ENCODE measurements around the gene FAM135A.
"Not testable (repeated sequence)": the region's sequence is repeated elsewhere in the genome, so short reads cannot be mapped to it uniquely, and the experiment has no call there.

The FAM135A gene

GRCh38 chr6:70470016-70470415 lies 56.7 kb downstream of the FAM135A start:
- Histone ChIP-seq H3K27ac (ENCODE audit: extremely low read depth, low read depth, low read length) (no peak overlapping the region), H3K4me3 (ENCODE audit: low read depth, low read length) (no peak overlapping the region), H3K9me3 (ENCODE audit: control insufficient read depth, insufficient read depth, low read depth, low read length) (no peaks in the 10 kb centered on the region), H3K4me1 (ENCODE audit: control insufficient read depth, insufficient read depth, low read length) (no peaks in the 10 kb centered on the region), H3K36me3 (ENCODE audit: control insufficient read depth in 2 of 2, insufficient read depth in 1 of 2, low read length in 2 of 2) (peaks cover 0 to 23% of the 10 kb centered on the region in 2 experiments; a peak in 2 of 3 replicates)
- CTCF ChIA-PET = interaction anchor here (0.7 to 1.8 kb wide), 2 partner anchors 160 to 193 kb away, joined by 3 to 4 read pairs; no protein-coding TSS in a partner anchor
- TF ChIP-seq ZNF18 (tag by site-specific recombination; IDR thresholded peaks at IDR 0.05) = no peak
- no peak for TF ChIP-seq ZNF555 (tag by site-specific recombination; conservative IDR thresholded peaks at IDR 0.05)
- TF ChIP-seq ZFP37 (tag by site-specific recombination; IDR thresholded peaks at IDR 0.05) = no peak
- TF ChIP-seq TCF7L2 (IDR thresholded peaks at IDR 0.05; ENCODE audit: borderline replicate concordance, low read depth, low read length) = no peak
- no peak for TF ChIP-seq ZNF585B (tag by site-specific recombination; IDR thresholded peaks at IDR 0.05)
- no peak for TF ChIP-seq ZBTB48 (tag by site-specific recombination; IDR thresholded peaks at IDR 0.05)
- TF ChIP-seq ZNF239 (tag by site-specific recombination; IDR thresholded peaks at IDR 0.05) = no peak
- TF ChIP-seq ZNF571 (tag by site-specific recombination; IDR thresholded peaks at IDR 0.05) = no peak
- no peak for TF ChIP-seq MZF1 (tag by site-specific recombination; IDR thresholded peaks at IDR 0.05; ENCODE audit: borderline replicate concordance)
- no peak for TF ChIP-seq ZNF112 (tag by site-specific recombination; IDR thresholded peaks at IDR 0.05)
- TF ChIP-seq ZNF76 (tag by site-specific recombination; IDR thresholded peaks at IDR 0.05; ENCODE audit: borderline replicate concordance, low read depth) = no peak
- no peak for TF ChIP-seq ZNF664 (tag by site-specific recombination; IDR thresholded peaks at IDR 0.05)
- no peak for TF ChIP-seq SALL2 (tag by site-specific recombination; IDR thresholded peaks at IDR 0.05; ENCODE audit: borderline replicate concordance)
- no peak for TF ChIP-seq ZNF544 (tag by site-specific recombination; IDR thresholded peaks at IDR 0.05)
- TF ChIP-seq ZNF398 (tag by site-specific recombination; IDR thresholded peaks at IDR 0.05) = no peak
- no peak for TF ChIP-seq HOXD13 (CRISPR knock-in tag; IDR thresholded peaks at IDR 0.05; ENCODE audit: borderline replicate concordance)
- no peak for TF ChIP-seq ZNF350 (tag by site-specific recombination; IDR thresholded peaks at IDR 0.05)
- no peak for TF ChIP-seq ZBTB20 (tag by site-specific recombination; IDR thresholded peaks at IDR 0.05)
- no peak for TF ChIP-seq ZNF157 (tag by site-specific recombination; IDR thresholded peaks at IDR 0.05)
- no peak for TF ChIP-seq ZNF202 (tag by site-specific recombination; IDR thresholded peaks at IDR 0.05; ENCODE audit: borderline replicate concordance)
- POLR2A ChIA-PET = no interaction called here

GRCh38 chr6:70470510-70470909 lies 57.2 kb downstream of the FAM135A start:
- H3K36me3 ChIP-seq (ENCODE audit: control insufficient read depth in 2 of 2, insufficient read depth in 1 of 2, low read length in 2 of 2) = peaks cover 0 to 23% of the 10 kb centered on the region in 2 experiments; a peak in 2 of 3 replicates
- H3K27ac ChIP-seq (ENCODE audit: extremely low read depth, low read depth, low read length); H3K9me3 ChIP-seq (ENCODE audit: control insufficient read depth, insufficient read depth, low read depth, low read length); POLR2A ChIA-PET; H3K4me1 ChIP-seq (ENCODE audit: control insufficient read depth, insufficient read depth, low read length); H3K4me3 ChIP-seq (ENCODE audit: low read depth, low read length): not testable (repeated sequence)
- CTCF ChIA-PET = interaction anchor here (1.8 kb wide), 1 partner anchor 161 kb away, joined by 4 read pairs; no protein-coding TSS in a partner anchor

GRCh38 chr6:70474751-70475150 lies 61.4 kb downstream of the FAM135A start:
- Histone ChIP-seq H3K27ac (ENCODE audit: extremely low read depth, low read depth, low read length) (no peak overlapping the region), H3K9me3 (ENCODE audit: control insufficient read depth, insufficient read depth, low read depth, low read length) (no peaks in the 10 kb centered on the region), H3K4me3 (ENCODE audit: low read depth, low read length) (no peak overlapping the region), H3K4me1 (ENCODE audit: control insufficient read depth, insufficient read depth, low read length) (peaks cover 7% of the 10 kb centered on the region; the same call in 1 of the 2 replicates), H3K36me3 (ENCODE audit: control insufficient read depth in 2 of 2, insufficient read depth in 1 of 2, low read length in 2 of 2) (peaks cover 5 to 31% of the 10 kb centered on the region in 2 experiments)
- ChIA-PET CTCF (interaction anchor here (0.6 to 1.7 kb wide), 3 partner anchors 104 to 538 kb away, joined by 4 to 7 read pairs (median 6); no protein-coding TSS in a partner anchor), POLR2A (interaction anchor here (0.6 to 1.0 kb wide), 2 partner anchors 10 to 49 kb away, joined by 3 to 5 read pairs; no protein-coding TSS in a partner anchor)
- TF ChIP-seq ZNF510 (tag by site-specific recombination; IDR thresholded peaks at IDR 0.05; ENCODE audit: insufficient replicate concordance) (no peak), ZBTB21 (tag by site-specific recombination; IDR thresholded peaks at IDR 0.05) (no peak), ZNF184 (tag by site-specific recombination; IDR thresholded peaks at IDR 0.05) (no peak), ZNF174 (tag by site-specific recombination; IDR thresholded peaks at IDR 0.05) (no peak), ZNF169 (tag by site-specific recombination; IDR thresholded peaks at IDR 0.05) (no peak), ZBTB11 (tag by site-specific recombination; conservative IDR thresholded peaks at IDR 0.05; ENCODE audit: low read depth) (no peak), ZNF555 (tag by site-specific recombination; conservative IDR thresholded peaks at IDR 0.05) (no peak), ZNF626 (tag by site-specific recombination; IDR thresholded peaks at IDR 0.05) (no peak)

Data from HEK293 (cell line).